Duodenal mucosa (tissue), 2 donors: ENCODE data around the gene TMEM125.

Experiments used
- H3K27ac ChIP-seq: one replicate; pipeline ENCODE4 v1.7.0; 2013; ENCODE audit warnings: low read depth, low read length
- H3K27me3 ChIP-seq, 2 donors: one replicate each; pipeline ENCODE4 v1.7.0; 2013; ENCODE audit warnings: low read length in 2 of 2, control low read depth in 1 of 2; ENCODE audit not compliant: insufficient read depth in 2 of 2, control insufficient read depth in 1 of 2
- H3K36me3 ChIP-seq, 2 donors: one replicate each; pipeline ENCODE4 v1.7.0; 2013; ENCODE audit warnings: low read length in 2 of 2, control low read depth in 1 of 2; ENCODE audit not compliant: insufficient read depth in 2 of 2, control insufficient read depth in 1 of 2
- H3K4me1 ChIP-seq, 2 donors: one replicate each; pipeline ENCODE4 v1.7.0; 2013; ENCODE audit warnings: low read length in 2 of 2, control low read depth in 1 of 2; ENCODE audit not compliant: insufficient read depth in 2 of 2, control insufficient read depth in 1 of 2
- H3K4me3 ChIP-seq, 2 donors: one replicate each; pipeline ENCODE4 v1.7.0; 2013; ENCODE audit warnings: low read length in 2 of 2, low read depth in 1 of 2
- H3K9ac ChIP-seq, 2 donors: one replicate each; pipeline ENCODE4 v1.7.0; 2013; ENCODE audit warnings: low read length in 2 of 2, low read depth in 1 of 2
- H3K9me3 ChIP-seq, 2 donors: one replicate each; pipeline ENCODE4 v1.7.0; 2013; ENCODE audit warnings: low read length in 2 of 2, control low read depth in 1 of 2; ENCODE audit not compliant: control insufficient read depth in 1 of 2

Gene TMEM125

GRCh38 chr1:43302721-43303470 is 33.1 kb downstream of the TMEM125 start:
- Histone ChIP-seq H3K4me3 (no peak overlapping the region), H3K27me3 (no peaks in the 10 kb centered on the region), H3K9ac (no peak overlapping the region), H3K9me3 (no peaks in the 10 kb centered on the region), H3K27ac (no peak overlapping the region), H3K36me3 (no peaks in the 10 kb centered on the region), H3K4me1 (peaks cover 22 to 28% of the 10 kb centered on the region in 2 donors)

GRCh38 chr1:43303471-43304313 is 33.9 kb downstream of the TMEM125 start:
- Histone ChIP-seq H3K4me1 (peaks cover 22 to 28% of the 10 kb centered on the region in 2 donors), H3K27me3 (no peaks in the 10 kb centered on the region), H3K36me3 (no peaks in the 10 kb centered on the region), H3K9me3 (no peaks in the 10 kb centered on the region), H3K9ac (no peak overlapping the region), H3K4me3 (no peak overlapping the region), H3K27ac (no peak overlapping the region)

DNA sequence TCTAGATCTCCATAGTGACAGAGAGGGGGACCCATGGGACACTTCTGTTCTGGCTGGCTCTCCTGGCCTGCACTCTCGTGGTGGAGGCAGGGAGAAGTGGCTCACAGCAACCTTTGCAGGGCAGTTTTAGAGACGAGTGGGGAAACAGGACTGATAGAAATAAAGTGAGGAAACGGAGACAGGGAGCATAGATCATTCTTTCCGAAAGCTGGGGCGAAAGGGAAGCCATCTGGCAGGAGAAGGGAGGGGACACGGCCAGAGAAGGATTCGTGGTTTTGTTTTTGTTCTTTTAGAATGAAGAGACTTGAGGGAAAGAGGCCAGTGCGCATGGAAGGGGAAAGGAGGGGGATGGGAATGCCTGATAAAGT is 34.5 kb downstream of the TMEM125 start:
- Histone ChIP-seq H3K4me1 (peaks cover 22 to 28% of the 10 kb centered on the region in 2 donors), H3K9ac (no peak overlapping the region), H3K27me3 (no peaks in the 10 kb centered on the region), H3K27ac (no peak overlapping the region), H3K9me3 (no peaks in the 10 kb centered on the region), H3K4me3 (no peak overlapping the region), H3K36me3 (no peaks in the 10 kb centered on the region)

GRCh38 chr1:43304771-43305300 is 35.1 kb downstream of the TMEM125 start:
- H3K4me3 ChIP-seq: no peak overlapping the region
- H3K27ac ChIP-seq: no peak overlapping the region
- H3K27me3 ChIP-seq: no peaks in the 10 kb centered on the region
- H3K9ac ChIP-seq: no peak overlapping the region
- H3K9me3 ChIP-seq: no peaks in the 10 kb centered on the region
- H3K36me3 ChIP-seq: no peaks in the 10 kb centered on the region
- peaks cover 22 to 28% of the 10 kb centered on the region in 2 donors for H3K4me1 ChIP-seq

GRCh38 chr1:43305461-43305860 is 35.7 kb downstream of the TMEM125 start:
- Histone ChIP-seq H3K27ac (no peak overlapping the region), H3K9ac (no peak overlapping the region), H3K9me3 (no peaks in the 10 kb centered on the region), H3K4me3 (no peak overlapping the region), H3K36me3 (no peaks in the 10 kb centered on the region), H3K4me1 (peaks cover 22 to 28% of the 10 kb centered on the region in 2 donors), H3K27me3 (no peaks in the 10 kb centered on the region)

- Histone ChIP-seq H3K36me3 (no peaks in the 10 kb centered on the region), H3K4me1 (peaks cover 22 to 28% of the 10 kb centered on the region in 2 donors), H3K9me3 (no peaks in the 10 kb centered on the region), H3K4me3 (no peak overlapping the region), H3K27ac (no peak overlapping the region), H3K27me3 (no peaks in the 10 kb centered on the region), H3K9ac (no peak overlapping the region)
Measured at GRCh38 chr1:43305926-43306687, 36.3 kb downstream of the TMEM125 start.

GRCh38 chr1:43306688-43307457 is 37.1 kb downstream of the TMEM125 start:
- Histone ChIP-seq H3K27me3 (no peaks in the 10 kb centered on the region), H3K9ac (no peak overlapping the region), H3K27ac (no peak overlapping the region), H3K4me1 (peaks cover 22 to 28% of the 10 kb centered on the region in 2 donors), H3K9me3 (no peaks in the 10 kb centered on the region), H3K4me3 (no peak overlapping the region), H3K36me3 (no peaks in the 10 kb centered on the region)

DNA sequence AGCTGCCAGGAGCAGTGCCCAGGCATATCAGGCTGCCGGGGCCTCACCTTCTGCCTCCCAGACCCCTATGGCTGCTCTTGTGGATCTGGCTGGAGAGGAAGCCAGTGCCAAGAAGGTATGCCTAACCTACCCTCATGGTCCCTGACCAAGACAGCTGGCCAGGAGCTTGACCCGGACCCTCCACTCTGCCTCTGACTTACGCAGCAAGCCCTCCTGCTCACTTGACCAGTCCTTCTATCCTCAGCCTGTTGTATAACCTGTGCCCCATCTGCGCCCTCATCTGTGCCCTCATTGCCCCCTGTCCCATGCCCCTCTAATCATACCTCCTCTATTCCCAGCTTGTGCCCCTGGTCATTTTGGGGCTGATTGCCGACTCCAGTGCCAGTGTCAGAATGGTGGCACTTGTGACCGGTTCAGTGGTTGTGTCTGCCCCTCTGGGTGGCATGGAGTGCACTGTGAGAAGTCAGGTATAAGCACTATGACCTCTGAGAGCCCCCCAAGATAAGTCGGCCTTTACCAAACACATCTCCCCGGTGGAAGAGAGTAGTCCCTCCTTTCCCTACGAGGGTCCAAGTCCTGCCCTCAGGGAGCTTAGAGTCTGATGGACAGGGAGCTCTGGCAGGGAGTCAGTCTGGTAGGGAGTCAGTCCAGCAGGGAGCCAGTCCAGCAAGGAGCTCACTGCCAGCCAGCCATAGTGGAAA is 37.8 kb downstream of the TMEM125 start:
- Histone ChIP-seq H3K4me1 (peaks cover 15 to 23% of the 10 kb centered on the region in 2 donors), H3K27ac (no peak overlapping the region), H3K4me3 (no peak overlapping the region), H3K36me3 (no peaks in the 10 kb centered on the region), H3K9ac (no peak overlapping the region), H3K9me3 (no peaks in the 10 kb centered on the region), H3K27me3 (no peaks in the 10 kb centered on the region)
